KG1 (cell line): ENCODE results near the gene GTF2A1L.
"Not testable (repeated sequence)": the region's sequence is repeated elsewhere in the genome, so short reads cannot be mapped to it uniquely, and the experiment has no call there.

ENCODE experiments used
- DNase-seq: peaks from one replicate; lab custom pipeline; 2025; lab: John Stamatoyannopoulos, UW

GTF2A1L gene

DNA sequence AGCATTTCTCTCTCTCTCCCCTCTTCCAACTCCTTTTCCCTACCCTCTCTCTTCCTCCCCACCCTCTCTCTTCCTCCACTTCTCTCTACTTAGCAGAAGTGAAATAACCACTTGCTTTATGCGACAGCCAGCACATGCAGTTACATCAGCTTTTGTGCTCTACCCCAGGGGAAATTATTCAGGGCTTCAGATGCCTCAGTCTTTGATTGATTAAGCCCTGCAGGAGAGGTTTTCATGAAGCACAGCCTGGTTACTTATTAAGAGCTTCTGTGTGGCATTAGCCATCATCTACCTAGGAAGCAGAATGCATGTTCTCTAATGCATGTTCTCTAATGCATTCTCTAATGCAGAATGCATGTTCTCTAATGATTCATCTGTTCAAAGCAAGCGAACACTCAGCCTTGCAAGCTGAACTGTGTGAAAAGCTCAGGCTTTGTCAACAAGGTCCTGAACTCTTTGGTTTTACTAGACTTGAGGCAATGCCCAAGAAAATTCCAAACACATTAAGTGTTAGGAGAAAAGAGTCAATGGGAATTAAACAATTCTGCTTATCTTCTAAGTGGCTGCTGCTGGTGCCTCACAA, 81.8 kb downstream of the GTF2A1L start:
- DNase-seq: no peak

DNA sequence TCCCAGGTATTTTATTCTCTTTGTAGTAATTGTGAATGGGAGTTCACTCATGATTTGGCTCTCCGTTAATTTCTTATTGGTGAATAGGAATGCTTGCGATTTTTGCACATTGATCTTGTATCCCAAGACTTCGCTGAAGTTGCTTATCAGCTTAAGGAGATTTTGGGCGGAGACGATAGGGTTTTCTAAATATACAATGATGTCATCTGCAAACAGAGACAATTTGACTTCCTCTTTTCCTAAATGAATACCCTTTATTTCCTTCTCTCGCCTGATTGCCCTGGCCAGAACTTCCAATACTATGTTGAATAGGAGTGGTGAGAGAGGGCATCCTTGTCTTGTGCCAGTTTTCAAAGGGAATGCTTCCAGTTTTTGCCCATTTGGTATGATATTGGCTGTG, 86.0 kb downstream of the GTF2A1L start:
- not testable (repeated sequence) for DNase-seq

- no peak for DNase-seq
Observed at GRCh38 chr2:48707466-48707865, 89.8 kb downstream of the GTF2A1L start.

GRCh38 chr2:48709096-48710034, 91.7 kb downstream of the GTF2A1L start:
- no peak for DNase-seq

- no peak for DNase-seq
Observed at GRCh38 chr2:48711343-48711742, 93.7 kb downstream of the GTF2A1L start.

GRCh38 chr2:48712151-48712550, 94.5 kb downstream of the GTF2A1L start:
- no peak for DNase-seq

DNA sequence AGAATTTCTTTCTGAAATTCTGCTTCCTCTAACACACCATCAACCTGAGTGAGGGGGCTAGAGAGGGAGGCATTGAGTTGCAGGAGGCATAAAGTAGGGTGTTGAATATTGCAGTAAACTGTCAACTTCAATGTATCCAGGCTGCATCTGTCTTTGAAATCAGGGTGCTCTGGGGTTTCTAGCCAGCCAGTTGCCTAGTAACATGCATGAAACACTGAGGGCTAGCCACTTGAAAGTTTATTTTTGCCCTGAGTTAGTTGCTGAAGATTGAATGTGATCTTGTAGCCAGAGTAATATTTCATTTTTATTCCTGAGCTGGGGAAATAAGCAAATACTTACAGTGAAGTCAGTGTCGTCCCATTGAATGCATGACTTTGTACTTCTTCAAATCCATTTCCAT, 96.0 kb downstream of the GTF2A1L start:
- no peak for DNase-seq

DNA sequence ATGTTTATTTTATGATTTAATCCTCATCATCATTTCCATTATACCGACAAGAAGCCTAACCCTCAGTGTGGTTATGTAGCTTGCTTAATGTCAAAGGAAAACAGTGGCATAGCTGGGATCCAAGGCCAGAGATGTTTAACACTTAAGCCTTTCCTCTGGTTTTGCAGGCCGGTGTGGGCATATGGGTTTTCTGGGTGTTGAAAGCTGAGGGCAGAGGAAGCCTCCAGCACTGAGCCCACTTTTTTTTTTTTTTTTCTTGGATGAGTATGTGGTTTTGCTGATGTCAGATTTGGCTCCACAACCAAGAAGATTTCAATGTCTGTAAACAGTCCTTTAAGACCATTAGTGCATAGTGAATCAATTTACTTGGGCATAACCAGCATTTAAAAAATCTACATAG, 96.6 kb downstream of the GTF2A1L start:
- no peak for DNase-seq

DNA sequence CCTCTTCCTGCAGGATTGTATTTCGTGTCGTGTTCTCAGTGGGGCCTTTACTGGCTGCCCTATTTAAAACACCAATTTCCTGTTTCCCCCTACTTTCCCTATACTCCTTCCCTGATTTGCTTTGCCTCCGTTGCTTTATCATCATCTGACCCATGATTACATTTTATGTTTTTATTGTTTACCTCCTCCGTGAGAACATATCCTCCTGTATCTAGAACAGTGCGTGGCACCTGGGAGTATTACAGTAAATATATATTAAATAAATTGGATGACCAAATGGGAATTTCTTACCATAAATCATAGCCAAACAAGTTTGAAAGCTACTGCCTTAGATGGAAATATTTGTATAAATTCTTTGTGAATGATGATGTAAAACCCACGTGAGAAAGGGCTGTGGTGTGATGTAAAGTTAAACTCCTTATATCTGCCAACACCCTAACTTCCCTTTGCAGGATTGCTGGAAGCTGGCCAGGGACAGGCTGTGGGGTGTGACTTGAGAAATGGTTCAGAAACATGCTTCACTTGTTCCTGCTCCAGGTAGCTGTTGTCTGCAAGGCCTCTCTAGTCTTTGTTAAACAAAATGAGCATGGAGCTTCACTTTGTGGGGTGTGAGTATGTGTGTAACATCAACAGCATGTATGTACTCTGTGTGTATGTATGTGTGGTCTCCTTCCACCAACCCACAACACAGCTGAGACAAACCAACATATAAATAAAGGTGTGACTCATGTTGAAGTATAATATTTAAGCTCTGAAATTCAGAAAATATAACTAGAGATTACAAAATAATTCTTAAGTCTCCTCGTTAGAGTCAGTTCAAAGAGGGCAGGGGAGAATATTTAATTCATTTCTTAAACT, 97.6 kb downstream of the GTF2A1L start:
- DNase-seq: no peak

DNA sequence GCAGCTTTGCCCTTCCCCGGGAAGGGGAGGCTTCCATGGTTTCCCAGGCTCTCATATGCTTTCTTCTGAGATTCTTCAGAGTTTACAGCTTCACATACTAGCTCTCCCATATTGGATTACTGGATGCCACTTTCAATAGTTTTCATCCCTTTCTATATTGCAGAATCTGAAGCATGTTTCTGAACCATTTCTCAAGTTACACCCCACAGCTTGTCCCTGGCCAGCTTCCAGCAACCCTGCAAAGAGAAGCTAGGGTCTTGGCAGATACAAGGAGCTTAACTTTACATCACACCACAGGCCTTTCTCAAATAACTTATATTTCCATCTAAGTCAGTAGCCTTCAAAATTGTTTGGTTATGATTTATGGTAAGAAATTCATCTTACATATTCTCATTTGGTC, 98.3 kb downstream of the GTF2A1L start:
- DNase-seq: no peak

DNA sequence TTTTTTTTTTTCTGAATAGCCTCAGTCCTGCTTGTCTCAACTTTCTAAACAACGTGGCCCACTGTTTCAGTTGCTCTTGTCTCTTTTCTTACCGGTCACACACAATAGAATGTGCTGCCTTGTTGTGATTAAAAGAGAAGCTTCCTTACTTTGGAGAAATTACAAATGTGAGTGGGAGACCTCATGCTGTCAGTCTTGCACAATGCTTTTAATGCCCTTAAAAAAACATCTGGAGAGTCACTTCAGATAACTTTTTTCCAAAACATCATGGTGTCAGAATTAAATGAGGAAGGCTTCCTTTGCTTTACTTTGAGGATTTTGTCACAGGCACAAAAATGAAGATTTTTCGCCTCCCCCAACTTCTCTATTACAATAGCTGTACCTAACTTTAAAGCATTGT, 100.2 kb downstream of the GTF2A1L start:
- DNase-seq: no peak

- DNase-seq: no peak
Observed at GRCh38 chr2:48719480-48720177, 102.0 kb downstream of the GTF2A1L start.

DNA sequence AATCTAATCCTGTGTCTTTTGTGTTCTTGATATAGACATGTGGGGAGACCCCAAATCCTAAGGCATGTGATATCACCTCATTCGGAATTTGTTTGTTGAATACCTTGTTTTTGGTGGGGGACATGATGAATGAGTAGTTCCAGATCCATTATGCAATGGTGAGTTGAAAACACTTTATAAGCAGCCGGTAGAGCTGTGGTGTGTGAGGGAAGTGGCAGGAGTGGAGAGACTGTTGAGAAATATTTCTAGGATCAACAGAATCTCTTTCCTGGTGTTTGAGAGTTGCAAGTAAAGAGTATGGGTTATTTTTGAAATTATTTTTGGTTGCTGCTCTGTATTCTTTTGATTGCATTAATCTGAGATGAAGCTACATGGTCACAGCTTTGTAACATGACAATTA, 103.5 kb downstream of the GTF2A1L start:
- no peak for DNase-seq

- DNase-seq: no peak
Observed at GRCh38 chr2:48722391-48722790, 104.7 kb downstream of the GTF2A1L start.

DNA sequence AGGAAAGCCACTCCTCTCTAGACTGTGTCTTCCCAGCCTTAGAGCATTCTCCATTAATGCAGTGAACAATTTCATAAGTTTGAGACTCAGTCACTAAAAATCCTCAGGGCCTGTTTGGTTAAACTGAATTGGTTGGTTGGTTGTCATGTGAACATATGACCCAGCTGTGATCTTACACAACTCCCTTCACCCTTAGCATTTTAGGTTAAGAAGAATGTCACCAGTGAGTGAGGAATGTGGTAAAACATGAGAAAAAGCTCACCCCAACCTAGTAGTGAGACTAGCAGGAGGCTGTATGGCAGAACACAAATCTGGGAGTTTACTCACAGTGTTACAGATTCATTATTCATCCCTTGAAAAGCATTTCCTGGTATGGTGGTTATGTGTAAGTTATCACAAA, 105.5 kb downstream of the GTF2A1L start:
- DNase-seq: no peak

GRCh38 chr2:48724278-48724677, 106.6 kb downstream of the GTF2A1L start:
- DNase-seq: no peak

DNA sequence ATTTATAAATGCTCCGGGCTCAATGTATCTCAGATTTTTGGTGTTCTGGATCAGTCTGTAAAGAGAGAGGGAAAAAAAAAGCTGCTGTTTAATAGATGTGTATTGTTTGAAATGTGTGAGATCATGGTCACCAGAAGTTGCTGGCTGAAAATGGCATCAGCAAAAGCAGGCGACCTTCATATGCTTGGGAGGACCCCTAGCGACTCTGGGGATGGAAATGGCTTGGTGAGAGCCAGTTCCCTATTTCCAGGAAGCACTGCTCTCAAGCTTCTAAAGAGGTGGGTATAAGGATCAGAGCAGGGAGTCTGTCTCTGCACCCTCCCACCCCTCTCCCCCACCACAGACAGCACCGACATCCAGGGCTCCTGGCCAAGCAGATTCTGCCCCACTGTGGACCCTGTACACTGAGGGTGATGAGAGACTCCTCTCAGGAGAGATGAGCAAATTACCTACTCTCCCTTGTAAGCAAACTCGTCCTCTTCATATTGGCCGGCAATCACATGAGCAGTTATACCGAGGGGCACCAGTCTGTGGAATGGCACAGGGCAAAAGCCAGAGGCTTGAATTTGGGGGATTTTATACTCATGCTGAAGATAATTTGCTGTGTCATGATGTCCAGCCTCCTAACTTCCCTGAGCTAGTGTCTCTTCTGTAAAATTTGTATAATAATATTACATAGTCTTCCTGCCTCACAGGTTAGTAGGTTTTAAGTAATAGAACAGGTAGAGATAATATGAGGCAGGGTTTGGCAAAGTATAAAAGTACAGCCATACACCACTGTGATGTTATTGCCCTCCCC, 108.2 kb downstream of the GTF2A1L start:
- DNase-seq: no peak

- DNase-seq: no peak
Observed at GRCh38 chr2:48727560-48727959, 109.9 kb downstream of the GTF2A1L start.

GRCh38 chr2:48728295-48728694, 110.6 kb downstream of the GTF2A1L start:
- DNase-seq: no peak

DNA sequence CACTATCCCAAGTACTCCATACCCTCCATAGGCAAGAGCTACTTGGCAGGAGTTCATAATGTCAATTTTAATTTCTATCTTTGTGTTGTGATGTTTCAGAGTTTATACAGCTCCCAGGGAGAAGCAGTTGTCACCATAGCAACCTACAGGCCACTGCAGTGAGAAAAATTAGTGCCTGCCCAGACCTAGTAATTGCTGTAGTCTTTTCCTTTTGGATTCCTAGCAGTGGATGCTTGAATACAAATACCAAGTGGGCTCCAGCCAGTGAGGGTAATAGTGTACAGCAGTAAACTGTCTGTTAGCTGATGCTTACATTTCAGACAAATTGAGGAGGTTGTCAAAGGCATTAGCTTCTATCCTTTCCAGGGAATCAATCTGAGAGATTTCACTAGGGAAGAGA, 111.2 kb downstream of the GTF2A1L start:
- no peak for DNase-seq
